Stimulated activated CD8-positive, alpha-beta memory T cell treated with anti-CD3 and anti-CD28 coated beads, Interleukin-7, amount 100 ng/mL, for 48 hours (primary cell): ENCODE measurements around the gene GTF2IRD1.
"Not testable (repeated sequence)": the region's sequence is repeated elsewhere in the genome, so short reads cannot be mapped to it uniquely, and the experiment has no call there.

Experiments
- DNase-seq, 2 donors: peaks; one replicate each; pipeline ENCODE4 v3.0.0-alpha.2; 2020; ENCODE audit warnings: low read depth in 1 of 2; ENCODE audit errors: extremely low read depth in 1 of 2

Gene GTF2IRD1

GRCh38 chr7:74453322-74454011 is at the start of gene GTF2IRD1:
GTF2IRD1 (plus strand) TSS chr7:74453906; CDS start chr7:74508081, 54,175 bp downstream.
- no peak for DNase-seq

GRCh38 chr7:74404388-74404700 is 49.4 kb upstream of the GTF2IRD1 start:
- DNase-seq: no peak

GRCh38 chr7:74404741-74405140 is 49.0 kb upstream of the GTF2IRD1 start:
- DNase-seq: no peak

- no peak for DNase-seq
These were observed 48.4 kb upstream of the GTF2IRD1 start for GRCh38 chr7:74405191-74405898.

- no peak for DNase-seq
These were observed 47.7 kb upstream of the GTF2IRD1 start for GRCh38 chr7:74405899-74406512.

- no peak for DNase-seq
These were observed 45.7 kb upstream of the GTF2IRD1 start for GRCh38 chr7:74407958-74408357.

- DNase-seq: no peak
These were observed 44.1 kb upstream of the GTF2IRD1 start for GRCh38 chr7:74409571-74409970.

- no peak for DNase-seq
These were observed 42.9 kb upstream of the GTF2IRD1 start for GRCh38 chr7:74410772-74411171.

- DNase-seq: not testable (repeated sequence)
These were observed 42.1 kb upstream of the GTF2IRD1 start for GRCh38 chr7:74411571-74411970.

- DNase-seq: no peak
These were observed 41.6 kb upstream of the GTF2IRD1 start for GRCh38 chr7:74412056-74412455.

- DNase-seq: no peak
These were observed 41.1 kb upstream of the GTF2IRD1 start for GRCh38 chr7:74412603-74413002.

GRCh38 chr7:74414595-74415333 is 38.9 kb upstream of the GTF2IRD1 start:
- DNase-seq: not testable (repeated sequence)

- peak in 1 of 2 donors; percentile 12 for DNase-seq
These were observed 36.2 kb upstream of the GTF2IRD1 start for GRCh38 chr7:74417419-74417971.

- no peak for DNase-seq
These were observed 35.6 kb upstream of the GTF2IRD1 start for GRCh38 chr7:74418076-74418475.

- no peak for DNase-seq
These were observed 35.2 kb upstream of the GTF2IRD1 start for GRCh38 chr7:74418538-74418937.

- DNase-seq: not testable (repeated sequence)
These were observed 34.5 kb upstream of the GTF2IRD1 start for GRCh38 chr7:74419232-74419631.

- DNase-seq: no peak
These were observed 33.7 kb upstream of the GTF2IRD1 start for GRCh38 chr7:74420006-74420405.

GRCh38 chr7:74424291-74424880 is 29.3 kb upstream of the GTF2IRD1 start:
- DNase-seq: no peak

GRCh38 chr7:74428023-74428422 is 25.7 kb upstream of the GTF2IRD1 start:
- no peak for DNase-seq

GRCh38 chr7:74429153-74429747 is 24.5 kb upstream of the GTF2IRD1 start:
- DNase-seq: no peak
